ENCODE results near the gene ABHD5.

The ABHD5 gene

DNA sequence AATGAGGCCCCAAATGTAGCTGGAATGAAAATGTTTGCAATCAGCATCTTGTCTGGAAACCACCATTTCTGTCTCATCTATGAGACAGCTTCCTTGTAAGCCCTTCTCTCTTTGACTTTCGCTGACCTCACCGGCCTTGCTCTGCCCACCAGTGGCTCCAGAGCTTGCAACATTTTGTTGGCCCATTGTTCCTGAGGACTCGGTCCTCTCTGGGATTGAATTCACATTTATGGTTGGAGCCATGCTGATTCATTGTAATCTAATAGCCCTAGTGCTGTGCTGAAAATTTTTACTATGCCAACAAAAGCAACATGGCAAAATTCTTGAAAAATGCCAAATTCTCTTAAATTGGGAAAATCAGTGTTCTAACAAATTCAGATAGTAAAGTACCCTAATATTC, 37.2 kb downstream of the ABHD5 start:
- no peaks in the 10 kb centered on the region for H3K9me3 ChIP-seq (ENCODE audit: control insufficient read depth, low read length)
- peaks cover 5% of the 10 kb centered on the region for H3K36me3 ChIP-seq (ENCODE audit: control insufficient read depth, insufficient read depth, low read length, severe bottlenecking)
- no peaks in the 10 kb centered on the region for H3K27me3 ChIP-seq (replicated peaks; ENCODE audit: control insufficient read depth, insufficient read depth, low read length)
- H3K4me1 ChIP-seq (ENCODE audit: control insufficient read depth, insufficient read depth, low read length): peaks cover 41% of the 10 kb centered on the region
- H3K9ac ChIP-seq (ENCODE audit: low read length): no peak overlapping the region
- DNase-seq (ENCODE audit: low read depth): peak; percentile 15
- no peak overlapping the region for H3K4me3 ChIP-seq (ENCODE audit: low read length)

DNA sequence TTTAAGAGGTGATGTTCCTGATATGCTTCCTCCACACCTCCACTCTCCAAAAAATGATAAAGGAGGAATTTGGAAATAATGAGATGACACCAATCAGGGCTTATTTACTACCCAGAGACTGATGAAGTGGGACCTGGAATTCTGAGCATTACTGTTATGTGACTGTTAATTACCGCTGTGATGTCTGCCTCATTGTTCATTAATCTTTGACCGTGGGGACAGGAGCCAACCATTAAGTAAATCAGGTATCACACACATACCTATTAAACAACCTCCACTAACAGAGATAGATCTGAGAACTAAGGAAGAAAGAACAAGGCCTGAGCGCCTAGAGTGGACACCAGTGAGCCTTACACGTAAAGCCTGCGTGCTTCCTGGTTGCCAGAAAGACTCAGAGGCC, 37.7 kb downstream of the ABHD5 start:
- DNase-seq (ENCODE audit: low read depth): no peak
- no peaks in the 10 kb centered on the region for H3K27me3 ChIP-seq (replicated peaks; ENCODE audit: control insufficient read depth, insufficient read depth, low read length)
- H3K9ac ChIP-seq (ENCODE audit: low read length): peak overlapping the region; percentile 44
- peaks cover 41% of the 10 kb centered on the region for H3K4me1 ChIP-seq (ENCODE audit: control insufficient read depth, insufficient read depth, low read length)
- peaks cover 5% of the 10 kb centered on the region for H3K36me3 ChIP-seq (ENCODE audit: control insufficient read depth, insufficient read depth, low read length, severe bottlenecking)
- H3K4me3 ChIP-seq (ENCODE audit: low read length): no peak overlapping the region
- H3K9me3 ChIP-seq (ENCODE audit: control insufficient read depth, low read length): no peaks in the 10 kb centered on the region

DNA sequence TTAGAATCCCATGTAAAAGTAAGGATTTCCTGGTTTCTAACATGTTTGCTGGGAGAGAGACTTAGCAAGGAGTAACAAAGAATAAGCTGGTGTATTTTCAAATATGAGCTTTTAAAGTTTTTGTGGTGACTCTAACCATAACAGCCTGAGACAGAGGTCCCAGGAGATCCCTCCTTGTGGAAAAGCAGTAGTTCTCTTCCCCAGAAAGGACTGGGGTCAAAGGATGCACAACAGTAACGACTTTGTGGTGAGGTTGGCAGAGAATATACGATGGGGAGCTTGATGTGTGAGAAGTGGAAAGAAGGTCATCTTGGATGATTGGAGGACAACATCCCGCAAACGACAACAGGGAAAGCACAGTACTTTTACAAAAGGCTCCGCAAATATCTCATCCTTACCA, 38.2 kb downstream of the ABHD5 start:
- H3K27me3 ChIP-seq (replicated peaks; ENCODE audit: control insufficient read depth, insufficient read depth, low read length): no peaks in the 10 kb centered on the region
- peaks cover 5% of the 10 kb centered on the region for H3K36me3 ChIP-seq (ENCODE audit: control insufficient read depth, insufficient read depth, low read length, severe bottlenecking)
- DNase-seq (ENCODE audit: low read depth): no peak
- H3K4me1 ChIP-seq (ENCODE audit: control insufficient read depth, insufficient read depth, low read length): peaks cover 44% of the 10 kb centered on the region
- H3K9ac ChIP-seq (ENCODE audit: low read length): peak overlapping the region; percentile 44
- no peak overlapping the region for H3K4me3 ChIP-seq (ENCODE audit: low read length)
- H3K9me3 ChIP-seq (ENCODE audit: control insufficient read depth, low read length): no peaks in the 10 kb centered on the region

DNA sequence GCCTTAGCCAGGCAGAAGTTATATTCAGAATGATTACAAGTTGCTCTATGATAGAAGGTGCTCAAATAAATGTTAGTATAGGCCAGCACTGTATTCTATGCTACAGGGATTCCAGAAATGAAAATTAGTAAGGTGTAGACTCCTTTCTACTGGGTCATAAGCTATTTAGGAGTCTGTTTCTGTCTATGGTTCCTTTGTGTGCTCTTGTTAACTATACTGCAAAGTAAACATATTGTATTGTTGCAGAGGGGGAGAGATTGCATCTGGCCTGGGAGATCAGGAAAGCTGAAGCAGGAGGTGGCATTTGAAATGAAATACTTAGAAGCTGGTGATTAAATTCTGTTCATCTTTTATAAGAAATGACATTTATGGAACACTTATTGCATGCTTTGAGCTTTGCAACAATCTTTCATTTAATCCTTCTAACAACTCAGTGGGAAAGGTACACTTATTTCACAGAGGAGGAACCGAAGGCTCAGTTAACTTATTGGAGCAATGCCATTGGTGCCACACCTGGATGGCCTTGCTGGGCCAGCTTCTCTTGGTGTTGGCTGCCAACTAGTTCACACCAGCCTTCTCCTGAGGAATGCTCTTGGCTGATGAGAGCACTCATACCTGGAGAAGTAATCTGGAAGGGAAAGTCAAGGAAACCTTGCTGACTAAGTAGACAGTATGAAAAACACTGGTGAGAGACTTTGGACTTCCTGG, 39.1 kb downstream of the ABHD5 start:
- Histone ChIP-seq H3K9ac (ENCODE audit: low read length) (no peak overlapping the region), H3K36me3 (ENCODE audit: control insufficient read depth, insufficient read depth, low read length, severe bottlenecking) (no peaks in the 10 kb centered on the region), H3K4me1 (ENCODE audit: control insufficient read depth, insufficient read depth, low read length) (peaks cover 51% of the 10 kb centered on the region), H3K4me3 (ENCODE audit: low read length) (no peak overlapping the region), H3K9me3 (ENCODE audit: control insufficient read depth, low read length) (no peaks in the 10 kb centered on the region), H3K27me3 (replicated peaks; ENCODE audit: control insufficient read depth, insufficient read depth, low read length) (no peaks in the 10 kb centered on the region)
- no peak for DNase-seq (ENCODE audit: low read depth)

DNA sequence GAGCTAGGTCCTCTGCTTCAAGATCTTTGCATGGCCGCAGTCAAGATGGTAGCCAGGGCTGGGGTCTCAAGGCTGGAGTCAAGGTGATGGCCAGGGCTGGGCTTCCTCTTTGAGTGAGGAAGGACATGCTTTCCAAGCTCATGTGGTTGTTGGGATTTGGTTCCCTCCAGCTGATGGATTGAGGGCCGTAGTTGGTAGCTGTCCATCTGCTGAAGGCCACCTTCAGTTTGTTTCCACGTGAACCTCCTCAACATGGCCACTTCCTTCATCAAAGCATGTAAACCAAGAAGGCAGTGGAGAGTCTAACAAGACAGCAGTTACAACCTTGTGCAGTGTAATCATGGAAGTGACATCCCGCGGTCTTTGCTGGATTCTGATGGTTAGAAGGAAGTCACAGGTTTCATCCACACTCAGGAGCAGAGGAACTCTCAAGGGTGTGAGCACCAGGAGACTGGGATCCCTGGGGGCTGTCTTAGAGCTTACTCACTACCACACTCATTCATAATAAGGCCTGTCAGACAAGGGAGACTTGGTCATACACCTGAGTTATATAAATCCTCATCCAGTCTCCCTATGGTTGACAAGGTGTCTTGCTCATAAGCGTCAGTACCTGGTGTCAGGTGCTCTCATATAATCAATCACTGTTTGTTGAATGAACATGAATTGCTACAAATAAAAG, 42.1 kb downstream of the ABHD5 start:
- Histone ChIP-seq H3K9me3 (ENCODE audit: control insufficient read depth, low read length) (no peaks in the 10 kb centered on the region), H3K36me3 (ENCODE audit: control insufficient read depth, insufficient read depth, low read length, severe bottlenecking) (no peaks in the 10 kb centered on the region), H3K4me3 (ENCODE audit: low read length) (no peak overlapping the region), H3K4me1 (ENCODE audit: control insufficient read depth, insufficient read depth, low read length) (peaks cover 48% of the 10 kb centered on the region), H3K9ac (ENCODE audit: low read length) (no peak overlapping the region), H3K27me3 (replicated peaks; ENCODE audit: control insufficient read depth, insufficient read depth, low read length) (no peaks in the 10 kb centered on the region)
- DNase-seq (ENCODE audit: low read depth): no peak

DNA sequence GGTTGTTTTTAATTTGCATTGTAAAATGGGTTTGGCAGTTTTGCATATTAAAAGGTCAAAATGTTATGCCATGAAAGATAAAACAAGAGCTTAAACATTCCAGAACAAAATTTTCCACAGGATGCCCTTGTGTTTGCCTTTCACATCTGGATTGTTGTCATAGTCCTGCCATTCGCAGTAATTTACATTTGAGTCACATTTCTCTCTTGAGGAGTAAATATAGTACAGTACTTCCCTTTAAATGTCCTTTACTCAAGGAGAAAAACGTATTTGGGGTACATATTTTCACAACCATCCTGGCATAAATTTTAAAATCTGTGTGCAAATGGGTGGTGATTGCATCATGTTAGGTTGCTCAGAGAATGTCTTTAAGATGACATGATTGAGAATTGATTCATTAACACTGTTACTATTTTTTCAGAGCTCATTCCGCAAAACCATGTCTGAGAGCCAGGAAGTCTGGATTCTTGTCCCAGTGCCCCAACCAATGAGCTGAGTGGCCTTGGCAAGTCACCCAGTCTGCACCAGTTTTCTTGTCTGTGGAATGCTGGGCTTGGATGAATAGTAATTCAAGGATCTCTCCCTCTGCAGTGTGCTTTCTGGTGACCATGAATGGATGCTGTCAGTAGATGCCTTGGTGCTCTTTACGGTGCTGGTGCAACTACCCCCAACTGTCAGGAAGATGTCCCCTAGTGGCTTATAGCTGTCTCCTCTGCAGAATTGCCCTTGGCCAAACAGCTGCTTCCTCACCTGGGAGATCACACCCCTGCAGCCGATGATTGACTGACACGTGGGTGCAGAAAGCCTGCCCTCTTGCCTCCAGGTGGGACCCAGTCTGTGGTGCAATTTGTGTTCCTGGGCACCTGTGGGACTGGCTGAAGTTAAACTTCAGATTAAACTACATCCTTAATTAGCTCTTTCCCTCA, 43.0 kb downstream of the ABHD5 start:
- Histone ChIP-seq H3K27me3 (replicated peaks; ENCODE audit: control insufficient read depth, insufficient read depth, low read length) (no peaks in the 10 kb centered on the region), H3K9me3 (ENCODE audit: control insufficient read depth, low read length) (no peaks in the 10 kb centered on the region), H3K36me3 (ENCODE audit: control insufficient read depth, insufficient read depth, low read length, severe bottlenecking) (no peaks in the 10 kb centered on the region), H3K9ac (ENCODE audit: low read length) (peak overlapping the region; percentile 53), H3K4me3 (ENCODE audit: low read length) (peak overlapping the region; percentile 29), H3K4me1 (ENCODE audit: control insufficient read depth, insufficient read depth, low read length) (peaks cover 40% of the 10 kb centered on the region)
- peak; percentile 19 for DNase-seq (ENCODE audit: low read depth)

DNA sequence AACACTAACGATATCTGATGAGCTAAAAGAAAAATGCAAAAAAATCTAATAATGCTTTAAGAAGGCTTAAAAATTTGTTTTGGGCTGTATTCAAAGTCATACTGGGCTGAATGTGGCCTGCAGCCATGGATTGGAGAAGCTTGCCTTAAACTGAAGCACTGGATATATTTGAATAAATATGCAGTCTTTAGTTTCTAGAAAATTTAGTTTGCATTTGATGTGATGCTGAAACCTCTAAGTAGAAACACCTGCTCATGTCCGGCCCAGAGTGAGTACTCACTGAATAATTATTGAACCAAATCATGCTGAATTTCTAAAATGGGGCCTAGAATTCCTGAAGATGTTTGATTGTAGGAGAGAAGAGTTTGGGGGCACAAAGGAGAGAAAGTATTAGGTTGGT, 43.9 kb downstream of the ABHD5 start:
- Histone ChIP-seq H3K36me3 (ENCODE audit: control insufficient read depth, insufficient read depth, low read length, severe bottlenecking) (no peaks in the 10 kb centered on the region), H3K4me3 (ENCODE audit: low read length) (no peak overlapping the region), H3K27me3 (replicated peaks; ENCODE audit: control insufficient read depth, insufficient read depth, low read length) (no peaks in the 10 kb centered on the region), H3K4me1 (ENCODE audit: control insufficient read depth, insufficient read depth, low read length) (peaks cover 33% of the 10 kb centered on the region), H3K9ac (ENCODE audit: low read length) (no peak overlapping the region), H3K9me3 (ENCODE audit: control insufficient read depth, low read length) (no peaks in the 10 kb centered on the region)
- no peak for DNase-seq (ENCODE audit: low read depth)

DNA sequence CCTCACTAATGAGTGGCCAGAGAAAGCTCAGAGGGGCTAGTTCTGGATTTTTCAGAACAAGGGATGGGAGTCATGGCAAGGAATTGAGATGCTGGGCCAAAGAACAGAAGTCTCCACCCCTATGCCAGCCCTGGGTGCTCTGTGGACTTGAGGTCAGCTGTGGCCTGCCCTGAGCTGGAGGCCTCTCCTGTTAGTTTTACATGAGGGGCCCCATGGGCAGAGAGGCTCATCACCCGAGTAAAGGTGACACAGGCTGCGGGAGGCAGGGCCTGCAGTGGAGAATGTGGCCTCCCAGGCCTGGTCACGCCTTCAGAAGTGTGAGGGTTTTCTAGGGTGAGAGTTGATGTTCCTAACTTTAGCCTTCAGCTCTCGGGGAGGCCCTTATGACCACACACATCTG, 44.9 kb downstream of the ABHD5 start:
- DNase-seq (ENCODE audit: low read depth): no peak
- Histone ChIP-seq H3K27me3 (replicated peaks; ENCODE audit: control insufficient read depth, insufficient read depth, low read length) (no peaks in the 10 kb centered on the region), H3K36me3 (ENCODE audit: control insufficient read depth, insufficient read depth, low read length, severe bottlenecking) (no peaks in the 10 kb centered on the region), H3K9me3 (ENCODE audit: control insufficient read depth, low read length) (no peaks in the 10 kb centered on the region), H3K4me3 (ENCODE audit: low read length) (no peak overlapping the region), H3K4me1 (ENCODE audit: control insufficient read depth, insufficient read depth, low read length) (peaks cover 33% of the 10 kb centered on the region), H3K9ac (ENCODE audit: low read length) (no peak overlapping the region)

DNA sequence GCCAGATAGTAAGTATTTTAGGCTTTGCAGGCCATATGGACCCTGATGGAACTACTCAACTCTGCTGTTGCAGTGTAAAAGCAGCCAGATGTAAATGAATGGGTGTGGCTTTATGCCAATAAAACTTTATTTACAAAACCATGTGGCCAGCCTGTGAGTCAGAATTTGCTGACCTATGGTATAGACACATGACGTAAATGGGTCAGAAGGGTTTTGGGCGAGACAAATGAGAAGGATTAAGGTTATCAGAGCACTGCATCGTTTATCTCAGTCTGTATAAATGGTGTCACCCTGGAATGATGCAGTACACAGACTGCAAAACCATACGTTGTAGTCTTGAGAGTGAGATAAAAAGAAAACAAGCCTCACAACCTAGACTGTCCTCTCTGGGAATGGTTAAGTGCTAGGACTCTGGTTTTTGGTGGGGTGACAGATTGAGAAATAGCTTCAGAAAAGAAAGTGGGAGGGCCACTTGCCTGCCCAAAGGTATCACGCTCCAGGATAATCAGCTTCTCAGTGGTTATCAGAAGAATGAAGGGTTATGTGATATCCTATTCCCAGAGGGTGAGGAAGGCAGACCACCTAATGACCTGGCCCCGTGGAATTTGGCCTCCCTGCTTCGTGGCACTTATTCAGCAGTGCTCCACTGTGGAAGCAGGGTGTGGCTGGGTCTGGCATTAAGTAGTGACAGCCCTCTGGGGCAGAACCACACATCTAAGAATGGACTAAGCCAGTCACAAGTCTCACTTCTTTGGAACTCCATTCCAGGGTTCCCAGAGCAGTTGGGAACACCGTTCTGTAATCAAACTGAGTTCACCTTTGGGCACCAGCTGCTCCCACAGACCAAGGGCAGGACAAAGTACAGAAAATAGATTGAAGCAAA, 46.1 kb downstream of the ABHD5 start:
- H3K4me3 ChIP-seq (ENCODE audit: low read length): no peak overlapping the region
- no peak overlapping the region for H3K9ac ChIP-seq (ENCODE audit: low read length)
- no peak for DNase-seq (ENCODE audit: low read depth)
- H3K27me3 ChIP-seq (replicated peaks; ENCODE audit: control insufficient read depth, insufficient read depth, low read length): no peaks in the 10 kb centered on the region
- H3K9me3 ChIP-seq (ENCODE audit: control insufficient read depth, low read length): no peaks in the 10 kb centered on the region
- H3K36me3 ChIP-seq (ENCODE audit: control insufficient read depth, insufficient read depth, low read length, severe bottlenecking): no peaks in the 10 kb centered on the region
- peaks cover 33% of the 10 kb centered on the region for H3K4me1 ChIP-seq (ENCODE audit: control insufficient read depth, insufficient read depth, low read length)

DNA sequence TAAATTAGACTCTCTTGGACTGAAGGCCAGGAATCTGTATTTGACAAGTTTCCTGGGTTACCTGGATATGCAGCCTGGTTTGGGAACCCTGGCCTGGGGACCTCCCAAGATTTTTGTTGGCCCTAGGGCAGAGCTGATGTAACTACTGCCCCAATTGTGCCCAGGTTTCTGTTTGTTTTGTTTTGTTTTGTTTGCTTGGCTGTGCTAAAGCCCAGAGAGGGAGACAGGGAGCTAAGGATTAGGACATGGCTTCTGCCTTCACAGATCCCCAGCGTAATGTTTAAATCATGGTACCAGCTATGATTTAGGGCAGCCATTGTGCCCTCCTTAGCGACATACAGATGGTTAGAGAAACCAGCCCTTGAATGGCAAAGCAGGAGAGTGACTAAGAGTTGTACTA, 47.6 kb downstream of the ABHD5 start:
- Histone ChIP-seq H3K4me3 (ENCODE audit: low read length) (no peak overlapping the region), H3K27me3 (replicated peaks; ENCODE audit: control insufficient read depth, insufficient read depth, low read length) (no peaks in the 10 kb centered on the region), H3K36me3 (ENCODE audit: control insufficient read depth, insufficient read depth, low read length, severe bottlenecking) (no peaks in the 10 kb centered on the region), H3K4me1 (ENCODE audit: control insufficient read depth, insufficient read depth, low read length) (peaks cover 38% of the 10 kb centered on the region), H3K9ac (ENCODE audit: low read length) (no peak overlapping the region), H3K9me3 (ENCODE audit: control insufficient read depth, low read length) (no peaks in the 10 kb centered on the region)
- DNase-seq (ENCODE audit: low read depth): no peak

Measured in adipocyte (in vitro differentiated cells).